ENCODE data around the gene FXYD3. TPM values are rescaled to one million over a fixed set of nuclear protein-coding genes. Genes with fewer than 3 reads are reported as not detected.

FXYD3 gene
- total RNA-seq, 1 donor from 2014 or later = not detected

DNA sequence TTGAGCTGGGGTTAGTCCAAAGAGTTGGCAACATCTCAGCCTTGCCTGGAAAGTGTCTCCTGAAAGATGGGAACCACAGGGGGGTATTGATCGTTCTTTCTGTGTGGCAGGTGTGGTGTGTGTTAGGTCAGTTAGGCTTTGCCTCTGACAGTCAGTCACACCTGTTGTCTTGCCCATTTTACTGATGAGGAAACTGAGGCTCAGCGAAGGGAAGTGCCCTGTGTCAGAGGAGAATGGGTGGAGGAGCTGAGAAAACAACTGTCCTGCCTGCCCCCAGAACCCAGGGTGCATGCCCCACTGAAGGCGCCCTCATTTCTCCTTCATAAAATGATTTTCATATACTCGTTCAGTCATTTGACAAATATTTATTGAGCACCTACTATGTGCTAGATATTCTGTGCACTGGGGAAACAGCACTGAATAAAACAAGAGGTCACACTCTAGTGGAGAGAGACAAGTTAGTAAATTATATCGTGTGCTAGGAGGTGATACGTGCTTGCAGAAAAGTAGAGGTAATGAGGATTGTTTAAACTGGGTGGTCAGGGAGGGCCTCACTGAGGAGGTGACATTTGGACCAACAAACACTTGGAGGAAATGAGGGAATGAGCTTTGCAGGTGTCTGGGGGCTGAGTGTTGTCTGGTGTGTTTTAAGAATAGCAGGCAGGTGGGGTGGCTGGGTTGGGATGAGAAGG lies 40.5 kb downstream of the FXYD3 start:
- peaks cover 2% of the 10 kb centered on the region for H3K9me3 Mint-ChIP-seq (ENCODE audit: unreplicated experiment)
- TF ChIP-seq, protein P1, sequence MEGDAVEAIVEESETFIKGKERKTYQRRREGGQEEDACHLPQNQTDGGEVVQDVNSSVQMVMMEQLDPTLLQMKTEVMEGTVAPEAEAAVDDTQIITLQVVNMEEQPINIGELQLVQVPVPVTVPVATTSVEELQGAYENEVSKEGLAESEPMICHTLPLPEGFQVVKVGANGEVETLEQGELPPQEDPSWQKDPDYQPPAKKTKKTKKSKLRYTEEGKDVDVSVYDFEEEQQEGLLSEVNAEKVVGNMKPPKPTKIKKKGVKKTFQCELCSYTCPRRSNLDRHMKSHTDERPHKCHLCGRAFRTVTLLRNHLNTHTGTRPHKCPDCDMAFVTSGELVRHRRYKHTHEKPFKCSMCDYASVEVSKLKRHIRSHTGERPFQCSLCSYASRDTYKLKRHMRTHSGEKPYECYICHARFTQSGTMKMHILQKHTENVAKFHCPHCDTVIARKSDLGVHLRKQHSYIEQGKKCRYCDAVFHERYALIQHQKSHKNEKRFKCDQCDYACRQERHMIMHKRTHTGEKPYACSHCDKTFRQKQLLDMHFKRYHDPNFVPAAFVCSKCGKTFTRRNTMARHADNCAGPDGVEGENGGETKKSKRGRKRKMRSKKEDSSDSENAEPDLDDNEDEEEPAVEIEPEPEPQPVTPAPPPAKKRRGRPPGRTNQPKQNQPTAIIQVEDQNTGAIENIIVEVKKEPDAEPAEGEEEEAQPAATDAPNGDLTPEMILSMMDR (IDR thresholded peaks at IDR 0.05; ENCODE audit: partially characterized antibody, unreplicated experiment) = no peak
- no peak overlapping the region for H3K27ac Mint-ChIP-seq (ENCODE audit: unreplicated experiment)
- no peaks in the 10 kb centered on the region for H3K36me3 Mint-ChIP-seq (ENCODE audit: unreplicated experiment)
- peaks cover 4% of the 10 kb centered on the region for H3K4me1 Mint-ChIP-seq (ENCODE audit: low read depth, unreplicated experiment)
- H3K27me3 Mint-ChIP-seq (ENCODE audit: unreplicated experiment) = peaks cover 17% of the 10 kb centered on the region
- no peak overlapping the region for H3K4me3 Mint-ChIP-seq (ENCODE audit: unreplicated experiment)
- no peak for DNase-seq

DNA sequence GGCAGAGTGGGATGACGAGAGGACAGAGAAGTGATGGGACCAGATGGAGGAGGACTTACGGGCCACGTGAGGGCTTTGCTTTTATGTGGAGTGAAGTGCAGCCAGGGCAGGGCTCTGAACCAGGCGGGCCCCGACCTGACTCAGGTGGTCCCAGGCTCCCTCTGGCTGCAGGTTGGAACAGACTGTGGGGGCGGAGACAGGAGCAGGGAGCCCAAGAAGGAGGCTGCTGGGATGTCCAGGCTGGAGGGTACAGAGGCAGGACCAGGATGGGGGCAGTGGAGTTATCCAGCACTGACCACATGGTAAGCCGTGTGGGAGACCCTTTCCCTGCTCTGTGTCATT lies 41.0 kb downstream of the FXYD3 start:
- DNase-seq = no peak
- Mint-ChIP-seq H3K36me3 (ENCODE audit: unreplicated experiment) (no peaks in the 10 kb centered on the region), H3K27ac (ENCODE audit: unreplicated experiment) (no peak overlapping the region), H3K9me3 (ENCODE audit: unreplicated experiment) (no peaks in the 10 kb centered on the region), H3K4me1 (ENCODE audit: low read depth, unreplicated experiment) (peaks cover 4% of the 10 kb centered on the region), H3K4me3 (ENCODE audit: unreplicated experiment) (no peak overlapping the region), H3K27me3 (ENCODE audit: unreplicated experiment) (peaks cover 15% of the 10 kb centered on the region)
- TF ChIP-seq, protein P1 (IDR thresholded peaks at IDR 0.05; ENCODE audit: partially characterized antibody, unreplicated experiment) = no peak

DNA sequence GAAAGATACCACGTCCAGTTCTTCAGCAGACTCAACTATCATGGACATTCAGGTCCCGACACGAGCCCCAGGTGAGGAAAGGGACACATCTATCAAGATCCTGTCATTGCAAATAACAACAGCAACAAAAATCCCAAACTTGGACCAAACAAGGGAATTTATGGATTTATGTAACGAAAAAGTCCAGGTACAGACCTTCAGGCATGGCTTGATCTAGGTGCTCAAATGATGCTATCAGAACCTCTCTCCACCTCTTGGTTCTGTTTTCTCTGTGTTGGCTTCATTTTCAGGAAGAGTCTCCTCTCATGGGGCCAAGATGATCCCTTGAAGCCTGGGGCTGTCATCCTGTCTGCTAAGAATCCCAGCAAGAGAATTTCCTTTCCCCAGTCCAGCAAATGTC lies 41.8 kb downstream of the FXYD3 start:
- TF ChIP-seq, protein P1 (IDR thresholded peaks at IDR 0.05; ENCODE audit: partially characterized antibody, unreplicated experiment) = no peak
- no peak for DNase-seq
- Mint-ChIP-seq H3K4me3 (ENCODE audit: unreplicated experiment) (no peak overlapping the region), H3K27me3 (ENCODE audit: unreplicated experiment) (peaks cover 10% of the 10 kb centered on the region), H3K9me3 (ENCODE audit: unreplicated experiment) (no peaks in the 10 kb centered on the region), H3K36me3 (ENCODE audit: unreplicated experiment) (peaks cover 4% of the 10 kb centered on the region), H3K27ac (ENCODE audit: unreplicated experiment) (no peak overlapping the region), H3K4me1 (ENCODE audit: low read depth, unreplicated experiment) (peaks cover 4% of the 10 kb centered on the region)

DNA sequence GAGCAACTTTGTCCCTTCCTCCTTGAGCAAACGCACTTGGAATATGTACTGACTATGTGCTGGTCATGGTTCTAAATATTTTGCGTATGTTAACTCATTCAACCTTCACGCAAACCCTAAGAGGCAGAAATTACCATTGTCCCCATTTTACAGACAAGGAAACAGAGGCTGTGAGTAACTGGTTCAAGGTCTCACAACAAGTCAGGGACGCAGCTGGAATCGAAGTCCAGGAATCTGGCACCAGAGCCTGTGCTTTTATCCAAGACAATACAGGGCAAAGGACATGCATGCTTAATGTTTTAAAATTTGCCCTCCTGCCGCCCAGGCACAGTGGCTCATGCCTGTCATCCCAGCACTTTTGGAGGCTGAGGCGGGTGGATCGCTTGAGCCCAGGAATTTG lies 44.0 kb downstream of the FXYD3 start:
- Mint-ChIP-seq H3K36me3 (ENCODE audit: unreplicated experiment) (peaks cover 4% of the 10 kb centered on the region), H3K27ac (ENCODE audit: unreplicated experiment) (no peak overlapping the region), H3K9me3 (ENCODE audit: unreplicated experiment) (no peaks in the 10 kb centered on the region), H3K27me3 (ENCODE audit: unreplicated experiment) (peaks cover 6% of the 10 kb centered on the region), H3K4me1 (ENCODE audit: low read depth, unreplicated experiment) (no peaks in the 10 kb centered on the region), H3K4me3 (ENCODE audit: unreplicated experiment) (no peak overlapping the region)
- DNase-seq = no peak
- TF ChIP-seq, protein P1 (IDR thresholded peaks at IDR 0.05; ENCODE audit: partially characterized antibody, unreplicated experiment) = no peak

DNA sequence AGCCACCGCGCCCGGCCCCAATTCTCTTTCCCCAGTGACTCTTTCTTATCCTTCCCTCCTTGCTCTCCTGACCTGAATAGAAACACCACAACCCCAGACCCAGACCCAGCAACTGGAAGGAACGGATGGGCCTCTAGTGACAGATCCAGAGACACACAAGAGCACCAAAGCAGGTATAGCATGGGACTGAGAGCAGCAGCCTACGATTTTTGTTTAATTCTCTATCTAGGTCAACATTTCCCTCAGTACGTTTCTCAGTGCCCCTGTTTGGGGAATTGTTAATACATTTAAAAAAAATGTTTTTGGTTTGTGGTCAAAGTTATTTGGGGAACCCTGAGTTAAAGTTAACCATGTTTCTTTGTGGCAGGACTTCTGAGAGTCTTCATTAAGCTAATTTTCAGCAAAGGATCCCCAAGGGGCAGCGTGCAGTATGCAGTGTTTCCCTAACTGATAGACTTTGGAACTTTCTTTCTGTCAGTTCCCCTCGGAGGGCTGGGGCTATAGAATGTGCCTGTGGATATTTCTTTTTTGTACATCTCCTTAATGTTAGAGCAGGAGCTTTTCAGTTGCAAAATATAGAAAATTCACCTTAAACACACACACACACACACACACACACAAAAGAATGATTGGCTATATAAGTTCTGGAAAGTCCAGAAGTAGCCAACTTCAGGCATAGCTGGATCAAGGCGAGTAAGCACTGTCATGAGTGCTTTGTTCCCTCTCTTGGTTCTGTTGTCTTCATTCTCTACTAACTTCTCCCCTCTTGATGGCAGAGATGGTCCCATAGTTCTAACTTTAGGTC lies 45.2 kb downstream of the FXYD3 start:
- Mint-ChIP-seq H3K4me1 (ENCODE audit: low read depth, unreplicated experiment) (no peaks in the 10 kb centered on the region), H3K27ac (ENCODE audit: unreplicated experiment) (no peak overlapping the region), H3K27me3 (ENCODE audit: unreplicated experiment) (peaks cover 2% of the 10 kb centered on the region), H3K36me3 (ENCODE audit: unreplicated experiment) (peaks cover 9% of the 10 kb centered on the region), H3K4me3 (ENCODE audit: unreplicated experiment) (no peak overlapping the region), H3K9me3 (ENCODE audit: unreplicated experiment) (no peaks in the 10 kb centered on the region)
- no peak for DNase-seq
- TF ChIP-seq, protein P1 (IDR thresholded peaks at IDR 0.05; ENCODE audit: partially characterized antibody, unreplicated experiment) = no peak
